Adipocyte (in vitro differentiated cells): ENCODE measurements around the gene MRAP.

Source experiments
- DNase-seq: peaks from one replicate; pipeline ENCODE4 v3.0.0-alpha.2; 2015; ENCODE audit warnings: low read depth
- H3K27me3 ChIP-seq: replicated peaks from 2 replicates; pipeline ENCODE4 v1.7.0; 2013; ENCODE audit warnings: mild to moderate bottlenecking, low read length, moderate library complexity; ENCODE audit not compliant: control insufficient read depth, insufficient read depth
- H3K36me3 ChIP-seq: 2 replicates; pipeline ENCODE4 v1.7.0; 2013; ENCODE audit warnings: low read length, mild to moderate bottlenecking, moderate library complexity; ENCODE audit not compliant: control insufficient read depth, insufficient read depth, severe bottlenecking
- H3K4me1 ChIP-seq: 2 replicates; pipeline ENCODE4 v1.7.0; 2013; ENCODE audit warnings: mild to moderate bottlenecking, low read length, moderate library complexity; ENCODE audit not compliant: control insufficient read depth, insufficient read depth
- H3K4me3 ChIP-seq: 2 replicates; pipeline ENCODE4 v1.7.0; 2013; ENCODE audit warnings: mild to moderate bottlenecking, low read length, moderate library complexity
- H3K9ac ChIP-seq: 2 replicates; pipeline ENCODE4 v1.7.0; 2013; ENCODE audit warnings: mild to moderate bottlenecking, low read length, moderate library complexity
- H3K9me3 ChIP-seq: 2 replicates; pipeline ENCODE4 v1.7.0; 2013; ENCODE audit warnings: mild to moderate bottlenecking, low read length, moderate library complexity; ENCODE audit not compliant: control insufficient read depth

Gene MRAP

DNA sequence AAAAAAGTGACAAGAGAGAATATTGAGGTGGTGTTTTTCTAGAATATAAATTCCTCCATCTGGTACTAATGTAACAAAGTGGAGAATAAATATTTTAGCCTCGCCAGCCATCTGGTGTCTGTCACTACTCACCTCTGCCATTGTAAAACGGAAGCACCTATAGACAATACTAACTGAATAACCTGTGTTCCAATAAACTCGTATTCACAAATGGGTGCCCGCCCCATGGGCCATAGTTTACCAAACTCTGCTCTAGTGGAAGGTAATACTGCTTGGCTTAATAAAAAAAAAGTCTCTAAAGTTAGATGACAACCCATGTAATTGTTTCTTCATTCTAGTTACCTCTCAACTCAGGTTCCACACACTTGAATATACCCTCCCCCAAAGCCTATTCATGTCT is 27.9 kb upstream of the MRAP start:
- H3K4me1 ChIP-seq: no peaks in the 10 kb centered on the region
- H3K36me3 ChIP-seq: peaks cover 59% of the 10 kb centered on the region
- H3K4me3 ChIP-seq: no peak overlapping the region
- no peak overlapping the region for H3K9ac ChIP-seq
- DNase-seq: no peak
- no peaks in the 10 kb centered on the region for H3K27me3 ChIP-seq
- H3K9me3 ChIP-seq: no peaks in the 10 kb centered on the region

DNA sequence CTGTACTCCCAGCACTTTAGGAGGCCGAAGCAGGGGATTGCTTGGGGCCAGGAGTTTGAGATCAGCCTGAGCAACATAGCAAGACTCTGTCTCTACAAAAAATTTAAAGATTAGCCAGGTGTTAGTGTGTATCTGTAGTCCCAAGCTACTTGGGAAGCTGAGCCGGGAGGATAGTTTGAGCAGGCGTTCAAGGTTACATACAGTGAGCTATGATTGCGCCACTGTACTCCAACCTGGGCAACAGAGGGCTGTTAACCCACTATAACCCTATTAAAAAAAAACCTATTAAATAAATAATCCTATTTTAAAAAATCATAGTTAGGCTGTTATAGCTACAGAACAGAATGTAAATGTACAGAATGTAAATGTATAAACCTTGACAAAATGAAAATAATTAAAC is 22.0 kb upstream of the MRAP start:
- Histone ChIP-seq H3K4me1 (peaks cover 16% of the 10 kb centered on the region), H3K9me3 (no peaks in the 10 kb centered on the region), H3K4me3 (no peak overlapping the region), H3K9ac (no peak overlapping the region), H3K27me3 (no peaks in the 10 kb centered on the region), H3K36me3 (peaks cover 28% of the 10 kb centered on the region)
- DNase-seq: no peak

DNA sequence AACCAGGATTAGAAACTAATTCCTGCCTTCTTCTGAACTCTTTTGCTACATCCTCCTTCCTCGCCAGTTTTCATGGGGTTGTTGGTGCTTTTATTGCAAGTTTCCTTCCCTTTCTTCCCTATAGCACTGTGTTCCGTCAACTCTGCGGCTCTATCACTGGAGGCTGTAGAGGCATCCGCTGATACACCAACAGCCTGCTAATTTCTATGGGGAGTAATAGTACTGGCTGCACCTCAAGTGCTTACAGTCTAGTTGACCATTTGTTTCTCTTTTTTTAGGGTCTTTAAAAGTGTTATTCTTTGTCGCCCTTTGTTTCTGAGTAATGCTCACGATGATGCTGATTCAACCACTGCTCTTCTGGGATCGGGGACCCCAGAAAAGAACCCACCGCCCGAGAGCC is 20.6 kb upstream of the MRAP start:
- Histone ChIP-seq H3K4me1 (peaks cover 16% of the 10 kb centered on the region), H3K27me3 (no peaks in the 10 kb centered on the region), H3K9ac (peak overlapping the region; percentile 94), H3K9me3 (no peaks in the 10 kb centered on the region), H3K36me3 (peaks cover 29% of the 10 kb centered on the region), H3K4me3 (peak overlapping the region; percentile 99)
- DNase-seq: peak; percentile 20

DNA sequence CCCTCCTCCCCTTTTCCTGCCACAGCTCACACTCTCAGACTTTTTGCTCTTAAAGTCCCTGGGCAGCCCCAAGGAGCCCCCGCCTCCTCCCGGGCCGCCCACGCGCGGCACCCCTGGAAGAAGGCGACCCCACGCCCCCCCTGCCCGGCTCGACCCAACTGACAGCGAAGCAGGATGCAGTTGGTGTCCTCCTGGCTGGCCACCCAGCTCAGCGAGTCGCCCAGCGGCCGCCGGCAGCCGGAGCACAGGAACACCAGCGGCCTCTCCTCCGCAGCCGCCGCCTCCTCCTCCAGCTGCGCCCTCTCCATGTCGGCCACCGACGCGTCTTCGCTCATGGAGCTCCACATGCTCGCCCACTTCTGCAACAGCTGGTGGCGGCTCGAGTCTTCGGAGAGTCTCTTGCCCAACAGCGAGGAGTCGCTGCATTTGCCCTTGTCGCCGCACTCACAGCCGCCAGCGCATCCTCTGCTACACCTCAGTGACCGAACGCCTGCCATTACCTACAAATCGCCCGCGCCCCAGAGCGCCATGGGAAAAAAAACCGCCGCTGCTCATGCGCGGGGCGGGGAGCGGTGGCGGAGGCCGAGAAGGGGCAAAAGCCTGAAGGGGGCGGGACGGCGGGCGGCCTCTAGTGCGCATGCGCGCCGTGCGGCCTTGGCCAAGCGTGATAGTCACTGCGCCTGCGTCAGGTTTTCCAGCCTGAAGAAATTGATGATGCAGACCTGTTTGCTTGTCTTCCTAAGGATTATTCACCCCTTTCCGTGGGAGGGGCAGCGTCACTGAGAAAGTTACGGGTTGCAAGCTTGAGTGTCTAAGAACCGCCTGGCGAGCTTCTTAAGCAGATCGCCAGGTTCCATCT is 19.9 kb upstream of the MRAP start, which contains the start of gene MIS18A:
MIS18A (minus strand) TSS at position 532 of the 859 bp plus-strand sequence; CDS start at position 497, 35 bp downstream.
- Histone ChIP-seq H3K27me3 (no peaks in the 10 kb centered on the region), H3K4me3 (peak within 1 kb of the TSS; percentile 99), H3K4me1 (peaks cover 16% of the 10 kb centered on the region), H3K36me3 (peaks cover 30% of the 10 kb centered on the region), H3K9ac (peak within 1 kb of the TSS; percentile 94), H3K9me3 (no peaks in the 10 kb centered on the region)
- peak; percentile 97 for DNase-seq

DNA sequence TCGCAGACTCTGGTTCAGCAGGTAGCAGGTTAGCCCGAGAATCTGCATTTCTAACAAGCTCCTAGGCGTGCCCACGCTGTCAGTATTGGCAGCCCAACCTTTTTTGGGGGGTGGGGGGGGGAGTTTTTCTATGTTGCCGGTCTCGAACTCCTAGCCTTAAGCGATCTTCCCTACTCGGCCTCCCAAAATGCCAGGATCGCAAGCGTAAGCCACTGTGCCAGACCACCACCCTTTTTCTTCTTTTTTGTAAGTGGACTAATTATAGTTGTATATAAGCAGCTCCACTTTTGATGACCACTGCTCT is 19.3 kb upstream of the MRAP start:
- DNase-seq: no peak
- peaks cover 16% of the 10 kb centered on the region for H3K4me1 ChIP-seq
- H3K4me3 ChIP-seq: peak overlapping the region; percentile 99
- no peaks in the 10 kb centered on the region for H3K27me3 ChIP-seq
- peak overlapping the region; percentile 94 for H3K9ac ChIP-seq
- no peaks in the 10 kb centered on the region for H3K9me3 ChIP-seq
- H3K36me3 ChIP-seq: peaks cover 29% of the 10 kb centered on the region

DNA sequence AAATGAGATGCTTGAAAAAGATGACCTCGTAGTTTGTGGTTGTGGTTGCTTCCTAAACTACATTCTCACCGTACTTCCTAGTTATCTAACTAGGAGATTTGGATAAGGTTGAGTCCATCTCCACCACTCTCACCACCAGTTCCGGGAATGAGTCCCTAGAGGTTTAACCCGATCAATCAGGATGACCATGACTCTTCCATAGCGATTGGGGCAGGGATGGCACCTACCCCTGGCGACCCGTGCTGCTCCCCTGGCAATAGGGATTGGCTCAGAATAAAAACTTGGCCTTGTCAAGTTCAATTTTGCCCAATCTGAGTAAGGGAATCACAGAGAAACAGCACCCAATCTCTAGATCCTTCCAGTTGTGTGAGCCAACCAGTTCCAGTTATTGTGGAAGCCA is 17.1 kb upstream of the MRAP start:
- no peak for DNase-seq
- Histone ChIP-seq H3K9ac (no peak overlapping the region), H3K4me3 (no peak overlapping the region)

DNA sequence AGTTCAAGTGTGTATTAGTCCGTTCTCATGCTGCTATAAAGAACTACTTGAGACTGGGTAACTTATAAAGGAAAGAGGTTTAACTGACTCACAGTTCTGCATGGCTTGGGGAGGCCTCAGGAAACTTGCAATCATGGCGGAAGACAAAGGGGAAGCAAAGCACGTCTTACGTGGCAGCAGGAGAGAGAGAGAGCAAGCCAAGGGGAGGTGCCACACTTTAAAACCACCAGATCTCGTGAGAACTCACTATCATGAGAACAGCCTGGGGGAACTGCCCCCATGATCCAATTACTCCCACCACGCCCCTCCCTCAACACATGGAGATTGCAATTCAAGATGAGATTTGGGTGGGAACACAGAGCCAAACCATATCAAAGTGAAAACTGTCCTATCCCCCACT is 15.7 kb upstream of the MRAP start:
- Histone ChIP-seq H3K9me3 (peaks cover 5% of the 10 kb centered on the region), H3K27me3 (no peaks in the 10 kb centered on the region), H3K36me3 (peaks cover 25% of the 10 kb centered on the region), H3K9ac (no peak overlapping the region), H3K4me1 (peaks cover 12% of the 10 kb centered on the region), H3K4me3 (no peak overlapping the region)
- no peak for DNase-seq

More for the DNA sequence above, 17.1 kb upstream of the MRAP start:
- no peaks in the 10 kb centered on the region for H3K27me3 ChIP-seq
- peaks cover 16% of the 10 kb centered on the region for H3K4me1 ChIP-seq
- H3K36me3 ChIP-seq: peaks cover 25% of the 10 kb centered on the region
- peaks cover 5% of the 10 kb centered on the region for H3K9me3 ChIP-seq

DNA sequence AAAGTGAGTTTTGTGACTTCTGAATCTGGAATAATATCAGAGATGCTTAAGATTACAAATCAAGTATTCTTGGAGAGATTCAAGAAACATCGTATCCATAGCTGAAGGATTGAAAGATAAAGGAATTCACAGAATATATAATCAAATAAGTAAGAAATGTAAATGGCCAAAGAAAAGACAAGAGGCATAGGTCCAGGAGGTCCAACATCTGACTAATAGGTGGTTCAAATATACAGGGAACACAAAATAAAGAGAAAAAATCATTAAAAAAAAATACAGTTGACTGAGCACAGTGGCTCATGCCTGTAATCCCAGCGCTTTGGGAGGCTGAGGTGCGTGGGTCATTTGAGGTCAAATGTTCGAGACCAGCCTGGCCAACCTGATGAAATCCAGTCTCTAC is 13.2 kb upstream of the MRAP start:
- Histone ChIP-seq H3K4me1 (no peaks in the 10 kb centered on the region), H3K4me3 (no peak overlapping the region), H3K36me3 (peaks cover 25% of the 10 kb centered on the region), H3K27me3 (no peaks in the 10 kb centered on the region), H3K9me3 (peaks cover 5% of the 10 kb centered on the region), H3K9ac (no peak overlapping the region)
- no peak for DNase-seq

DNA sequence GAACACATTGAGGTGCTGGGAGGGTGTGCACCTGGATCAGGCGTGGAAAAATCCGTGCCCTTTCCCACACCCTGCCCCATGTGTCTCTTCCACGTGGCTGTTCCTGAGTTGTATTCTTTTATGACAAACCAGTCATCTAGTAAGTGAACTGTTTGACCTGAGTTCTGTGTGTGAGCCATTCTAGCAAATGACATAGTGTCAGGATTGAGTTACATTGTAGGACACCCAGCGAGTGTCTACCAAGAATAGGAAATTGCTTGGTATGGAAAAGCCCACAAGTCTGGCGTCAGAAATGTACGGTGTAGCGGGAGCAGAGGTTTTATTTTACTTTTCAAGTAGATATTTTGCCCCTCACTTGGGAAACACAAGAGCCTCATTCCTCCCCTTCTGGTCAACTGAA is 1.2 kb upstream of the MRAP start:
- DNase-seq: no peak
- Histone ChIP-seq H3K36me3 (peaks cover 19% of the 10 kb centered on the region), H3K9ac (peak overlapping the region; percentile 34), H3K4me1 (peaks cover 24% of the 10 kb centered on the region), H3K27me3 (no peaks in the 10 kb centered on the region), H3K4me3 (peak overlapping the region; percentile 74), H3K9me3 (no peaks in the 10 kb centered on the region)

DNA sequence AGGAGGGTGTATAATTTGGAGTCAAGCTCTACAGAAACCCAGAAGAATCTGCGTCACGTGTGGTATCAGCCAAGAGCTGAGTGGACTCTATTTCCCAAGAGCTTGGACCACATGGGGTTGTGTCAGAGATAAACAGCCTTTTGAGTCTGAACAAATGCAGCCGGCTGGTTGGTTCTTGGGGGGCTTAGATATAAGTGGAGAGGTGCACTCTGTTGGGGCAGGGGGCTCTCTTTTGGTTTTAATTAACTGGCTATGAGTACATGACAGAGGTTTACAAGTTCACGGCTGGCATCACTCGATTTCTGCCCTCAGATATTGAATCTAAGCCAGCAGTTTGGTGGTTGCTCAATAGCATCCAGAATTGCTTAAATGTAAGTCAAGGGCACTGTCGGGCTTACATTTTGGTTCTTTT is 501 bp upstream of the MRAP start:
- H3K4me1 ChIP-seq: peaks cover 24% of the 10 kb centered on the region
- DNase-seq: peak; percentile 7
- peak overlapping the region; percentile 82 for H3K9ac ChIP-seq
- H3K27me3 ChIP-seq: no peaks in the 10 kb centered on the region
- H3K9me3 ChIP-seq: no peaks in the 10 kb centered on the region
- peak overlapping the region; percentile 74 for H3K4me3 ChIP-seq
- peaks cover 19% of the 10 kb centered on the region for H3K36me3 ChIP-seq

DNA sequence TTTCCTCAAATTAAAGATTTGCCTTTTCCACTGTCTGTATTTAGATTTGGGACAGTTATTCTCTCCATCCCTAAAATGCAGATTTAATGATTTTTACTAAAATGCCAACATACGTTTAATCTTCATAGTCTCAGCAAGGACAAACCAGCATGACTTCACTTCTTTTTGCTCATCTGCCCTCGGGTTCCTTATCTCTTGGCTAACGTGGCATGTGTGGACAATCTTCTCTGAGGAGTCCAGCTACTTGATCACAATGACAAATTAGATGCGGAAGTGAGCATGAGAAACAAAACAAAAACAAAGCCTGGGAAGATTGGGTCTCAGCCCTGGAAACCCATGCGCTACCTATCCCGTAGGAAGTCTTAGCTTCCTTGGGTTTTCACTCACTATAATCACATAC is 1.0 kb downstream of the MRAP start:
- DNase-seq: no peak
- no peaks in the 10 kb centered on the region for H3K27me3 ChIP-seq
- peaks cover 31% of the 10 kb centered on the region for H3K4me1 ChIP-seq

More for the DNA sequence above, 1.0 kb downstream of the MRAP start:
- Histone ChIP-seq H3K4me3 (peak overlapping the region; percentile 74), H3K9ac (peak overlapping the region; percentile 82), H3K36me3 (peaks cover 28% of the 10 kb centered on the region), H3K9me3 (no peaks in the 10 kb centered on the region)
